Keratinocyte (primary cell): Measurements from ENCODE around the gene AGFG2. TPM values are rescaled to one million over a fixed set of nuclear protein-coding genes. Genes with fewer than 3 reads are reported as not detected.
A peak's percentile ranks its signal among the peaks of the same experiment; 100 is the strongest.

Source experiments
- DNase-seq: peaks from one replicate; pipeline ENCODE4 v3.0.0-alpha.2; 2011; ENCODE audit warnings: low read depth, missing footprints, low spot score
- FAIRE-seq: peaks from 2 replicates; lab custom pipeline; 2011; peaks lifted over from hg19 to GRCh38; lab: Jason Lieb, UNC
- H2AFZ ChIP-seq: 2 replicates; pipeline ENCODE4 v1.6.0; 2012; ENCODE audit warnings: low read length, control low read depth, inconsistent platforms; ENCODE audit not compliant: control insufficient read depth
- H3K27ac ChIP-seq: 2 replicates; pipeline ENCODE4 v1.5.1; 2011; ENCODE audit warnings: low read length; ENCODE audit not compliant: control insufficient read depth, insufficient read depth
- H3K27me3 ChIP-seq: 3 replicates; pipeline ENCODE4 v1.6.0; 2011; ENCODE audit warnings: low read length; ENCODE audit not compliant: control insufficient read depth, insufficient read depth; ENCODE audit errors: extremely low read depth
- H3K36me3 ChIP-seq, 2 experiments: 2 replicates in 1 of 2; 3 replicates in 1 of 2; pipeline ENCODE4 v1.5.1; 2011; ENCODE audit warnings: low read length in 2 of 2, mild to moderate bottlenecking in 1 of 2; ENCODE audit not compliant: control insufficient read depth in 2 of 2, insufficient read depth in 2 of 2; ENCODE audit errors: extremely low read depth in 1 of 2
- H3K4me1 ChIP-seq: 3 replicates; pipeline ENCODE4 v1.5.1; 2011; ENCODE audit warnings: low read length; ENCODE audit not compliant: control insufficient read depth, insufficient read depth; ENCODE audit errors: extremely low read depth
- H3K4me2 ChIP-seq: 3 replicates; pipeline ENCODE4 v1.6.0; 2011; ENCODE audit warnings: low read depth, low read length; ENCODE audit not compliant: control insufficient read depth, insufficient read depth; ENCODE audit errors: extremely low read depth
- H3K4me3 ChIP-seq, 3 experiments: fragments of 200-600 bp in 1 of 3; sonication (generic) in 1 of 3; 2 replicates in 2 of 3; 3 replicates in 1 of 3; pipeline ENCODE4 v1.5.1; 2011 to 2016; ENCODE audit warnings: low read length in 3 of 3, mild to moderate bottlenecking in 3 of 3, control low read depth in 2 of 3, inconsistent platforms in 1 of 3, low read depth in 1 of 3, mixed read lengths in 1 of 3, mixed run types in 1 of 3, moderate library complexity in 1 of 3; ENCODE audit not compliant: control insufficient read depth in 2 of 3, insufficient read depth in 2 of 3; ENCODE audit errors: extremely low read depth in 1 of 3
- H3K79me2 ChIP-seq: 2 replicates; pipeline ENCODE4 v1.6.0; 2012; ENCODE audit warnings: low read length; ENCODE audit not compliant: control insufficient read depth, insufficient read depth
- H3K9ac ChIP-seq: 3 replicates; pipeline ENCODE4 v1.6.0; 2011; ENCODE audit warnings: low read length; ENCODE audit not compliant: control insufficient read depth, insufficient read depth; ENCODE audit errors: extremely low read depth
- H3K9me1 ChIP-seq: 3 replicates; pipeline ENCODE4 v1.6.0; 2011; ENCODE audit warnings: low read length; ENCODE audit not compliant: control insufficient read depth, insufficient read depth; ENCODE audit errors: extremely low read depth
- H3K9me3 ChIP-seq: 2 replicates; pipeline ENCODE4 v1.5.1; 2012; ENCODE audit warnings: low read depth, low read length; ENCODE audit not compliant: control insufficient read depth
- H4K20me1 ChIP-seq: 3 replicates; pipeline ENCODE4 v1.6.0; 2011; ENCODE audit warnings: low read length; ENCODE audit not compliant: control insufficient read depth, insufficient read depth; ENCODE audit errors: extremely low read depth
- EZH2 ChIP-seq: IDR thresholded peaks from one replicate; pipeline ENCODE4 v1.6.1; 2012; ENCODE audit warnings: inconsistent platforms, mild to moderate bottlenecking, low read length, moderate library complexity
- dilution Hi-C: fragments of 300-500 bp; cut with MboI; formaldehyde crosslinking; loops from one replicate; pipeline ENCODE4 v1.7.0; 2020; ENCODE audit warnings: low sequenced_read_pairs; ENCODE audit not compliant: extremely low pct_ligation_motif_present
- polyA plus RNA-seq, 5 experiments: library from polyadenylated mRNA; depleted of rRNA in 3 of 5; stranded (reverse) in 3 of 5; stranded (forward) in 1 of 5; unstranded in 1 of 5; fragments of >200 nt; gene quantifications; 1 replicate in 1 of 5; 2 replicates in 3 of 5; 3 replicates in 1 of 5; pipeline versions ENCODE4 v1.2.1 to v1.2.3, GENCODE V29; 2011 to 2012; ENCODE audit warnings: missing spikeins in 2 of 5, low read depth in 1 of 5, low replicate concordance in 1 of 5
- TF ChIP-seq, protein P1 (sequence below), 3 experiments: IDR thresholded peaks in 1 of 3; conservative IDR thresholded peaks in 1 of 3; optimal IDR thresholded peaks in 1 of 3; 2 replicates in 2 of 3; 3 replicates in 1 of 3; pipeline versions ENCODE3 to v1.5.1; 2011; ENCODE audit warnings: low read length in 3 of 3, mild to moderate bottlenecking in 3 of 3, moderate library complexity in 2 of 3, control low read depth in 1 of 3, inconsistent platforms in 1 of 3; ENCODE audit not compliant: insufficient read depth in 2 of 3; ENCODE audit errors: extremely low read depth in 1 of 3

AGFG2 gene
- polyA plus RNA-seq, 1 donor (not counting 4 experiments of a cell fraction or from before 2014, with no cell fraction given): 3.4 TPM

DNA sequence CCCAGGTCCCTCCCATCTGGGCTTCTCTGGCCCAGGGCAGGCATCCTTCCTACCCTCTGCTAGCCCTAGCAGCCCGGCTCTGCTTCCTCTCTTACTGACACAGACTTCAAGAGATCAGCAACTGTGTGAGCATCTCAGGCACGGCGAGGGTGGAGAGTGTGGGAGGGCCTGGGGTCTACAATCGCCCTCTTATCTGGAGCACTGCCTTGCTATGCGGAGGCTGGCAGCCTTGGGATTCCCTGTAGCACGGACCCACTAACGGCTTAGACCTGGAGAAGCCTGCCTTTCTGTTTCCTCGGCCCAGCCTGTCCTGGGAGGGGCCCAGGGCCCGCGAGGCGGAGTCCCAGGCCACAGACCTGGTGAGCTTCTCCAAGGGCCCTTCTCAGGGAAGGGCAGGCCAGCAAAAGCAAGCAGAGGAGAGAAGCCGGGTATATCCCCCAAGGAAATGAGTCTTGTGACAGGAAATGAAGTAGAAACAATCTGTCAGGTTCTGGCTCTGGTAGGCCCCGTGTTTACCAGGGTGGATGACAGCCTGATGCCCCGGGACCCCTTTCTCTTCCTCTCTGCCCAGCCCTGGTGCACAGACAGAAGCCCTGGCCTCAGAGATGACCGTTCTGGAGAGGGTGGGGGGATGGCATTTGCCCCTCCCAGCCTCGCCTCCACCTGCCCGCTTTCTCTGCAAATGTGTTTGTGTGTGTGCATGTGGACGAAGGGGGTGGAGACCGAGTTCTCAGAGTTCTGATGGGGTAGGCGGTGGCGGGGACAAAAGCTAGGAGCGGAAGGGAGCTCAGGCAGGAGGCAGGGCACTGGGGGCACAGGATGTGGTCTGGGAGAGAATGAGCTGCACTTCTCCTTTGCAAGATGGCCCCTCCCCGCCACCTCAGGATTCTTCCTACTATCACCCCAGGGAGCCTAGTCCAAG is 44.4 kb downstream of the AGFG2 start:
- dilution Hi-C loops: no loop called here
- no peak for FAIRE-seq
- H3K36me3 ChIP-seq: peaks cover 20 to 23% of the 10 kb centered on the region in 2 experiments
- H3K9me1 ChIP-seq: no peaks in the 10 kb centered on the region
- H2AFZ ChIP-seq: no peak overlapping the region
- H3K4me2 ChIP-seq: no peak overlapping the region
- DNase-seq: no peak
- H3K9me3 ChIP-seq: no peaks in the 10 kb centered on the region
- no peaks in the 10 kb centered on the region for H3K27me3 ChIP-seq
- no peak overlapping the region for H3K27ac ChIP-seq
- peaks cover 13% of the 10 kb centered on the region for H3K79me2 ChIP-seq
- TF ChIP-seq EZH2: no peak
- TF ChIP-seq, protein P1, sequence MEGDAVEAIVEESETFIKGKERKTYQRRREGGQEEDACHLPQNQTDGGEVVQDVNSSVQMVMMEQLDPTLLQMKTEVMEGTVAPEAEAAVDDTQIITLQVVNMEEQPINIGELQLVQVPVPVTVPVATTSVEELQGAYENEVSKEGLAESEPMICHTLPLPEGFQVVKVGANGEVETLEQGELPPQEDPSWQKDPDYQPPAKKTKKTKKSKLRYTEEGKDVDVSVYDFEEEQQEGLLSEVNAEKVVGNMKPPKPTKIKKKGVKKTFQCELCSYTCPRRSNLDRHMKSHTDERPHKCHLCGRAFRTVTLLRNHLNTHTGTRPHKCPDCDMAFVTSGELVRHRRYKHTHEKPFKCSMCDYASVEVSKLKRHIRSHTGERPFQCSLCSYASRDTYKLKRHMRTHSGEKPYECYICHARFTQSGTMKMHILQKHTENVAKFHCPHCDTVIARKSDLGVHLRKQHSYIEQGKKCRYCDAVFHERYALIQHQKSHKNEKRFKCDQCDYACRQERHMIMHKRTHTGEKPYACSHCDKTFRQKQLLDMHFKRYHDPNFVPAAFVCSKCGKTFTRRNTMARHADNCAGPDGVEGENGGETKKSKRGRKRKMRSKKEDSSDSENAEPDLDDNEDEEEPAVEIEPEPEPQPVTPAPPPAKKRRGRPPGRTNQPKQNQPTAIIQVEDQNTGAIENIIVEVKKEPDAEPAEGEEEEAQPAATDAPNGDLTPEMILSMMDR (optimal IDR thresholded peaks at IDR 0.05 in 1 of 3, IDR thresholded peaks at IDR 0.05 in 1 of 3, conservative IDR thresholded peaks at IDR 0.05 in 1 of 3; ENCODE audit: extremely low read depth in 1 of 3, insufficient read depth in 2 of 3, low read length in 3 of 3): no peak
- H4K20me1 ChIP-seq: peaks cover 8% of the 10 kb centered on the region
- H3K9ac ChIP-seq: no peak overlapping the region
- peaks cover 32% of the 10 kb centered on the region for H3K4me1 ChIP-seq
- no peak overlapping the region for H3K4me3 ChIP-seq

DNA sequence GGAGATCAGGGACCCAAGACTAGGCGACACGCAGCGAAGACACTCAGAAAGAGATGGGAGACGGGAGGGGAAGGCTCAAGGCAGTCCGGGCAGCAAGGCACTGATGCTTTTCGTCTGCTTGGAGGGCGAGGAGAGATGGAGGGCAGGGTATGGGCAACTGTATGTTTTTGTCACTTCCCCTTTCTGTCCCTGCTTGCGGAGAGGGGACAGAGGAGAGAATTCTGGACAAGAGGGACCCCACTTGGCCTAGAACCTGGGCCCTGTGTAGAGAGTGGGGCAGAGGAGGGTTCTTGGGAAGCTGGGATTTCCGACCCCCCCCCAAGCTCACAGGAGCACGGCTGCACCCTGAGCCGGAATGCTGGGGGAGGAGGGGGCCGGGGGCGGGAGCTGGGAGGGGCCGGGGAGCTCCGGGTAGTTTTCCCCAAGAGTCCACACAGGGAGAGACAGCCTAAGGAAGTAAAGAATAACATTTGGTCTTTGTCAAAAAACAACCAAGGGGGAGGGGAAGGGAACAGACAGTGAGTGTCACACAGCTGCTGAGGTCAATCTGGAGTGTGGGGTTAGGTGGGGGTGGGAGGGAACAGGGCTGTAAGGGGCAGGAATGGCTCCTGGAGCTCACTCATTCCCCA is 45.2 kb downstream of the AGFG2 start:
- Histone ChIP-seq H4K20me1 (peaks cover 8% of the 10 kb centered on the region), H3K27ac (peak overlapping the region; percentile 88), H3K9me1 (no peaks in the 10 kb centered on the region), H3K9me3 (no peaks in the 10 kb centered on the region), H2AFZ (no peak overlapping the region), H3K27me3 (no peaks in the 10 kb centered on the region), H3K4me1 (peaks cover 32% of the 10 kb centered on the region), H3K4me2 (peak overlapping the region; percentile 85), H3K36me3 (peaks cover 14 to 23% of the 10 kb centered on the region in 2 experiments), H3K79me2 (peaks cover 13% of the 10 kb centered on the region), H3K9ac (peak overlapping the region; percentile 90), H3K4me3 (peak overlapping the region; percentile 88 to 96 (median 90))
- dilution Hi-C loops: no loop called here
- no peak for FAIRE-seq
- TF ChIP-seq, protein P1 (optimal IDR thresholded peaks at IDR 0.05 in 1 of 3, IDR thresholded peaks at IDR 0.05 in 1 of 3, conservative IDR thresholded peaks at IDR 0.05 in 1 of 3; ENCODE audit: extremely low read depth in 1 of 3, insufficient read depth in 2 of 3, low read length in 3 of 3): no peak
- no peak for TF ChIP-seq EZH2
- no peak for DNase-seq
